CD4-positive, alpha-beta T cell treated with Interleukin-2 at 100 ng/mL for 4 hours (primary cell): ENCODE data around the gene WDCP.

ENCODE experiments used
- DNase-seq: peaks from one replicate; pipeline ENCODE4 v3.0.0-alpha.2; 2020; ENCODE audit warnings: low spot score

Gene WDCP

DNA sequence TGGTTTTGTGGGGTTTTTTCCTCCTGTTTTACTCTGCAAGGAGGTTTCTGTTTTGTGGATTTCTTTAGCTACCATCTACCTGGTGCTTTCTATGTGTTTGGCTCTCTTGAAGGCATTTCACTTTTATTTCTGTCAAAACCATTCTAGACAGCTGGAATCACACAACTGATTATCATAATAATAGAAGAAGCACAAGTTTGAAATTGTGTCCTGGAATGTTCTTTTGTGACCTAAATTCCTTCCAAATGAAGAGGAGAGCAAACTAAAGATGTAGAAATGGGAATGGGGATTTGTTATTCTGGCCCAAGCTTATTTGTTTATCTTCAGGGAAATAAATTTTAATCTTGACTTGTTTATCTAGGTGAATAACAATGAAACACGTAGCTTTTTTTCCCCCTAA, 54.3 kb downstream of the WDCP start:
- no peak for DNase-seq

DNA sequence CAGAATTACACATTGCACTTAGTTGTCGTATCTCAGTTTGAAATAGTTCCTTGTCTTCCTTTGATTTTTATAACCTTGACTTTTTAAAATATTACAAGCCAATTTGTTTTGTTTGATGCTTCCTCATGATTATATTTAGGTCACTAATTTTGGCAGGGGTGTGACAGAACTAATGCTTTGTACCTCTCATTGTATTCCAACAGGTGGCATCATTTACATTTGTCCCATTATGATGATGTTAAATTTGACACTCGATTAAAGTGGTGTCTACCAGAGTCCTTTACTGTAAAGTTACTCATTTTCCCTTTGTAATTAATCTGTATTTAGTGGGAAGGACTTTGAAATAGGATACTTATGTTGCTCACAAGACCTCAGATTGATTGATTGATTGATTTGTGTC, 58.8 kb downstream of the WDCP start:
- DNase-seq, result peak; percentile 37
